ENCODE measurements around the gene SPATA21. TPM values are rescaled to one million over a fixed set of nuclear protein-coding genes. Genes with fewer than 3 reads are reported as not detected.

Gene SPATA21
- polyA plus RNA-seq, 1 donor (not counting 4 experiments of a cell fraction or from before 2014, with no cell fraction given): 0.04 TPM

GRCh38 chr1:16374266-16374665, 63.0 kb downstream of the SPATA21 start:
- FAIRE-seq: no peak

GRCh38 chr1:16372535-16373285, 64.5 kb downstream of the SPATA21 start:
- dilution Hi-C loops (cut with MboI; ENCODE audit: extremely low pct_ligation_motif_present, low sequenced_read_pairs): no loop called here
- FAIRE-seq: no peak
- Histone ChIP-seq H3K4me3 (ENCODE audit: control insufficient read depth in 2 of 3, extremely low read depth in 1 of 3, insufficient read depth in 2 of 3, low read depth in 1 of 3, low read length in 3 of 3) (no peak overlapping the region), H3K9ac (ENCODE audit: control insufficient read depth, extremely low read depth, insufficient read depth, low read length) (no peak overlapping the region), H2AFZ (ENCODE audit: control insufficient read depth, low read length) (no peak overlapping the region), H3K4me2 (ENCODE audit: control insufficient read depth, extremely low read depth, insufficient read depth, low read depth, low read length) (no peak overlapping the region), H3K36me3 (ENCODE audit: control insufficient read depth in 2 of 2, extremely low read depth in 1 of 2, insufficient read depth in 2 of 2, low read length in 2 of 2) (peaks cover 0 to 2% of the 10 kb centered on the region in 2 experiments), H3K4me1 (ENCODE audit: control insufficient read depth, extremely low read depth, insufficient read depth, low read length) (peaks cover 33% of the 10 kb centered on the region), H3K79me2 (ENCODE audit: control insufficient read depth, insufficient read depth, low read length) (peaks cover 95% of the 10 kb centered on the region), H3K27ac (ENCODE audit: control insufficient read depth, insufficient read depth, low read length) (no peak overlapping the region), H3K9me3 (ENCODE audit: control insufficient read depth, low read depth, low read length) (no peaks in the 10 kb centered on the region), H3K27me3 (ENCODE audit: control insufficient read depth, extremely low read depth, insufficient read depth, low read length) (no peaks in the 10 kb centered on the region), H3K9me1 (ENCODE audit: control insufficient read depth, extremely low read depth, insufficient read depth, low read length) (peaks cover 7% of the 10 kb centered on the region), H4K20me1 (ENCODE audit: control insufficient read depth, extremely low read depth, insufficient read depth, low read length) (peaks cover 31% of the 10 kb centered on the region)
- no peak for DNase-seq (ENCODE audit: low read depth, low spot score)
- TF ChIP-seq EZH2 (IDR thresholded peaks at IDR 0.05; ENCODE audit: low read length) (no peak), CTCF (optimal IDR thresholded peaks at IDR 0.05 in 1 of 3, IDR thresholded peaks at IDR 0.05 in 1 of 3, conservative IDR thresholded peaks at IDR 0.05 in 1 of 3; ENCODE audit: extremely low read depth in 1 of 3, insufficient read depth in 2 of 3, low read length in 3 of 3) (no peak)

More at GRCh38 chr1:16374266-16374665, 63.0 kb downstream of the SPATA21 start:
- Histone ChIP-seq H3K79me2 (ENCODE audit: control insufficient read depth, insufficient read depth, low read length) (peaks cover 95% of the 10 kb centered on the region), H3K9me1 (ENCODE audit: control insufficient read depth, extremely low read depth, insufficient read depth, low read length) (peaks cover 5% of the 10 kb centered on the region), H3K27ac (ENCODE audit: control insufficient read depth, insufficient read depth, low read length) (no peak overlapping the region), H3K4me3 (ENCODE audit: control insufficient read depth in 2 of 3, extremely low read depth in 1 of 3, insufficient read depth in 2 of 3, low read depth in 1 of 3, low read length in 3 of 3) (no peak overlapping the region), H3K9ac (ENCODE audit: control insufficient read depth, extremely low read depth, insufficient read depth, low read length) (no peak overlapping the region), H3K27me3 (ENCODE audit: control insufficient read depth, extremely low read depth, insufficient read depth, low read length) (no peaks in the 10 kb centered on the region), H3K4me1 (ENCODE audit: control insufficient read depth, extremely low read depth, insufficient read depth, low read length) (peaks cover 25% of the 10 kb centered on the region), H3K9me3 (ENCODE audit: control insufficient read depth, low read depth, low read length) (no peaks in the 10 kb centered on the region), H2AFZ (ENCODE audit: control insufficient read depth, low read length) (no peak overlapping the region), H3K36me3 (ENCODE audit: control insufficient read depth in 2 of 2, extremely low read depth in 1 of 2, insufficient read depth in 2 of 2, low read length in 2 of 2) (peaks cover 0 to 2% of the 10 kb centered on the region in 2 experiments), H3K4me2 (ENCODE audit: control insufficient read depth, extremely low read depth, insufficient read depth, low read depth, low read length) (no peak overlapping the region), H4K20me1 (ENCODE audit: control insufficient read depth, extremely low read depth, insufficient read depth, low read length) (peaks cover 29% of the 10 kb centered on the region)
- no peak for DNase-seq (ENCODE audit: low read depth, low spot score)
- dilution Hi-C loops (cut with MboI; ENCODE audit: extremely low pct_ligation_motif_present, low sequenced_read_pairs): no loop called here
- TF ChIP-seq CTCF (optimal IDR thresholded peaks at IDR 0.05 in 1 of 3, IDR thresholded peaks at IDR 0.05 in 1 of 3, conservative IDR thresholded peaks at IDR 0.05 in 1 of 3; ENCODE audit: extremely low read depth in 1 of 3, insufficient read depth in 2 of 3, low read length in 3 of 3) (no peak), EZH2 (IDR thresholded peaks at IDR 0.05; ENCODE audit: low read length) (no peak)
